Epithelial cell of proximal tubule (primary cell): ENCODE data around the gene ZNF18. TPM values are rescaled to one million over a fixed set of nuclear protein-coding genes. Genes with fewer than 3 reads are reported as not detected.
"Not testable (repeated sequence)": the region's sequence is repeated elsewhere in the genome, so short reads cannot be mapped to it uniquely, and the experiment has no call there.

ENCODE experiments used
- DNase-seq: peaks from one replicate; pipeline ENCODE4 v3.0.0-alpha.2; 2011; ENCODE audit warnings: low read depth
- H3K4me3 ChIP-seq: 2 replicates; pipeline ENCODE4 v1.5.1; 2011; ENCODE audit warnings: low read depth, mild to moderate bottlenecking, low read length
- total RNA-seq: library from RNA; depleted of rRNA; stranded (reverse); fragments of >200 nt; gene quantifications from 2 replicates; pipeline ENCODE4 v1.2.3, GENCODE V29; 2015
- TF ChIP-seq, protein P1 (sequence below): conservative IDR thresholded peaks from 2 replicates; pipeline ENCODE4 v1.5.1; 2012; ENCODE audit warnings: low read depth, mild to moderate bottlenecking, low read length

ZNF18 gene
- total RNA-seq, 1 donor from 2014 or later = 4.0 TPM

DNA sequence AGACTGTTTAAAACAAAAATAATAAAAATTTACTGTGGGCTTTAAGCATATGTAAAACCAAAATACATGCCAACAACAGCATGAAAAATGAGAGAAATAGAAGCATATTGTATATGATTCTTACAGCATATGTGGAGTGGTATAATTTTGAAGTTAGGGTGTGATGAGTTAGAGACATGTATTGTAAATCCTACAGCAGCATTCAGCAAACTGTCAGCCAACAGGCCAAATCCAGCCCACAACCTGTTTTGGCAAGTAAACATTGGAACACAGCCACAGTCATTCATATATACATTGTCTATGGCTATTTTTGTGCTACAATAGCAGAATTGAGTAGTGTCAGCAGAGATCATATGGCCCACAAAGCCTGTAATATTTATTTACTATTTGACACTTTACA, 42.3 kb downstream of the ZNF18 start:
- no peak overlapping the region for H3K4me3 ChIP-seq
- TF ChIP-seq, protein P1, sequence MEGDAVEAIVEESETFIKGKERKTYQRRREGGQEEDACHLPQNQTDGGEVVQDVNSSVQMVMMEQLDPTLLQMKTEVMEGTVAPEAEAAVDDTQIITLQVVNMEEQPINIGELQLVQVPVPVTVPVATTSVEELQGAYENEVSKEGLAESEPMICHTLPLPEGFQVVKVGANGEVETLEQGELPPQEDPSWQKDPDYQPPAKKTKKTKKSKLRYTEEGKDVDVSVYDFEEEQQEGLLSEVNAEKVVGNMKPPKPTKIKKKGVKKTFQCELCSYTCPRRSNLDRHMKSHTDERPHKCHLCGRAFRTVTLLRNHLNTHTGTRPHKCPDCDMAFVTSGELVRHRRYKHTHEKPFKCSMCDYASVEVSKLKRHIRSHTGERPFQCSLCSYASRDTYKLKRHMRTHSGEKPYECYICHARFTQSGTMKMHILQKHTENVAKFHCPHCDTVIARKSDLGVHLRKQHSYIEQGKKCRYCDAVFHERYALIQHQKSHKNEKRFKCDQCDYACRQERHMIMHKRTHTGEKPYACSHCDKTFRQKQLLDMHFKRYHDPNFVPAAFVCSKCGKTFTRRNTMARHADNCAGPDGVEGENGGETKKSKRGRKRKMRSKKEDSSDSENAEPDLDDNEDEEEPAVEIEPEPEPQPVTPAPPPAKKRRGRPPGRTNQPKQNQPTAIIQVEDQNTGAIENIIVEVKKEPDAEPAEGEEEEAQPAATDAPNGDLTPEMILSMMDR = no peak
- DNase-seq = no peak

DNA sequence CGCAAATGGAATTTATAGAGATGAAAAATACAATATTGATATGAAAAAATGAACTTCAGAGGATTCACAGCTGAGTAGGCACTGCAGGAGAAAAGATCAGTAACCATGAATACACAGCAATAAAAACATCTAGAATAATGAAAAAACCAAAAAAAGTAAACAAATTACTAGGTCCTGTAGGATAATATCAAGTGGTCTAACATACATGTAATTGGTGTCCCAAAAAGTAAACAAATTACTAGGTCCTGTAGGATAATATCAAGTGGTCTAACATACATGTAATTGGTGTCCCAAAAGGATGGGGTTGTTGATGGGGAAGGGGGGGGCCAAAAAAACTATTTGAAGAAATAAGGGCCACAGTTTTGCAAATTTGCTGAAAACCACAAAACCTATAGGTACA, 43.4 kb downstream of the ZNF18 start:
- H3K4me3 ChIP-seq = no peak overlapping the region
- DNase-seq = no peak
- TF ChIP-seq, protein P1 = no peak

DNA sequence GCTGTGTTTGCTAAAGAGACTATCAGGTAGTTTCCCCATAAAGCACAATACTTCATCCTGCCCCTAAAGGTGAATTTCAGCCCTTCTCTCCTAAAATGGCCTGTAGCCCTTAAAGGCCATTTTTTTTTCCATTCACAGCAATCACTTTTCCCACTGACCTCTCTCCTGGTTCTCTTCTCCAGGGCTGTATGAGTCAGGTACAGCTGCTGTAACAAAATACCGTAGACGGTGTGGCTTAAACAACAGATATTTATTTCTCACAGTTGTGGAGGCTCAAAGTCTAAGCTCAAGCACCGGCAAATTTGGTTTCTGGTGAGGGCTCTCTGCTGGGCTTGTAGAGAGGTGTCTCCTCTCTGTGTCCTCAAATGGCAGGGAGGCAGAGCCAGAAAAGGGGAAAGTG, 44.7 kb downstream of the ZNF18 start:
- TF ChIP-seq, protein P1 = no peak
- H3K4me3 ChIP-seq = no peak overlapping the region
- no peak for DNase-seq

DNA sequence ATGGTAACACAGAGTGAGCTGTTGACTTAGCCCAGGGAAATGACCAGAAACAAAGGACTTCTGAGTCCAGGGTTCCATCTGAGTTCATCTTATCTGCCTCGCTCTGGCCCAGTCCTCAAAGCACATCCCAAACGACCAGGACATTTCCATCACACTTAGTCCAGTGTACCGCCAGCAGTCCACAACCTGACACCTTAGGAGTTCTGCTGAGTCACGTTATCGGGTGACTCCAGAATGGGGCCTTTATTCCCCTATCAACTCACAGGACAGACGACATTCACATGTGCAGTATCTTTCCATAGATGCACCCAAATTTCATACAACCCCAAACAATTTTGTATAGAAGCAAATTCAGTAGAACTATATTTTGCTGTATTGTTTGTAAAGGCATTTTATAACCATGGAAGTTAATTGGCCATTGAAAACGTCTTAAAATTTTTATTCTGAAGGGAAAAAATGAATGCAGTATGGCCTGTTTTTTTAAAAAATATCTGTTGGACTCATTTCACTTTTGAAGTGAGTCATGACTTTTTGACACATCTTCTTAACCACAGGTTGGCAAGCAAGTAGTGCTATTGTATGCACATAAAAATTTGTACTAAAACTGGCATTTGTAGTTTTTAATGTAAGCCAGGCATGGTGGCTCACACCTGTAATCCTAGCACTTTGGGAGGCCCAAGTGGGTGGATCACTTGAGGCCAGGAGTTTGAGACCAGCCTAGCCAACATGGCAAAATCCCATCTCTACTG, 46.3 kb downstream of the ZNF18 start:
- DNase-seq = no peak
- no peak overlapping the region for H3K4me3 ChIP-seq
- TF ChIP-seq, protein P1 = no peak

DNA sequence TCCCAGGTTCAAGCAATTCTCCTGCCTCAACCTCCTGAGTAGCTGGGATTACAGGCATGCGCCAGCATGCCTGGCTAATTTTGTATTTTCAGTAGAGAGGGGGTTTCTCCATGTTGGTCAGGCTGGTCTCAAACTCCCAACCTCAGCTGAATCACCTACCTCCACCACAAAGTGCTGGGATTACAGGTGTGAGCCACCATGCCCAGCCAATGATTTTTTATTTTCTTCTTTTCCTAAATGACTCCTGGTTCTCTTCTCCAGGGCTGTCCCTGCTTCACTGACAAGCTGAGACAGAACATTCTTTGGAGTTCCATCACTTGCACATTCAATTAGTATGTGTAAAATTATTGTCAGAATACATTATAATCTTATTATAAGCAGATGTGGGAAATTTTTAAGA, 47.7 kb downstream of the ZNF18 start:
- H3K4me3 ChIP-seq, DNase-seq: not testable (repeated sequence)

DNA sequence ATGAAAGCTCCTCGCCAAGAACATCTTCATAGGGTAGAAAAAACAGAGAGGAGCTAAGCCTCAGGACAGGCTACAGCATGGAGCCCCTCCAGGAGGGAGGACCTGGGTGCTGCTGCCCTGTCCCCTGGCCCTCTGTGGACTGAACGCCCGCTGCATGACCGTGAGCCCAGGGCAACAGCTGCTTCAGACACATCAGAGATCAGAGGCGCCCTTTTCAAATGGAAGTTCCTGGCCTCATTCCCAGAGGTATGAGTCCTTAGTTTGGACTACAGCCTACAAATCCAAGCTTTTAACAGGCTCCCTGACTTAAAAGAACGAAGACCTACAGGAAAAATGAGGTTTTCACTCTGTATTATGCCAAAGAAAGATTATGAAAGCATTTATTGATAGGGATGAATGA, 48.5 kb downstream of the ZNF18 start:
- TF ChIP-seq, protein P1 = no peak
- DNase-seq = no peak
- no peak overlapping the region for H3K4me3 ChIP-seq

DNA sequence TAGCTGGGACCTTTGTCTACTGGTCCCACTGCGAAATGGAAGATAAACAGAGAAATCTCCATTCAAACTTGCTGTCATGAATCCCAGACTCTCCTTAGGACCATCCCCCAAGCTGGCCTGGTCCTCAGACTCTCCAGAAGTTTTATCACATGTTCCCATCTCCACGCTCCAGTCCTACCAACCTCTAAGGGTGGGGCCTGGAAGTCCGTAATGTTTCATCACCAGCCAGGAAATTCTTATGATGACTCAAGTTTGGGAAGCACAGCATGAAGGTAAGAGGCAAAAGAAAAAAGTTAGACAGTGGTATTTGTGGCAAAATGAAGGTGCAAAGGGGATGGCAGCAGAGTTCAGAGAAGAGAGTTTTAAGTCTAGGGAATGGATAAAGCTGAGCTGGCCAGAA, 52.7 kb downstream of the ZNF18 start:
- TF ChIP-seq, protein P1 = no peak
- DNase-seq = no peak
- no peak overlapping the region for H3K4me3 ChIP-seq
